GM10266 (cell line): ENCODE measurements around the gene UGT1A6.

Experiments
- DNase-seq: peaks from one replicate; pipeline ENCODE4 v3.0.0; 2012; ENCODE audit errors: extremely low spot score
- CTCF ChIP-seq: IDR thresholded peaks from 2 replicates; pipeline ENCODE4 v1.5.1; 2012; ENCODE audit warnings: mild to moderate bottlenecking, low read depth; ENCODE audit not compliant: control insufficient read depth, insufficient read depth; ENCODE audit errors: missing control alignments

The UGT1A6 gene

GRCh38 chr2:233707940-233708644, 15.4 kb downstream of the UGT1A6 start:
- DNase-seq, result no peak
- no peak for TF ChIP-seq CTCF

- TF ChIP-seq CTCF, result no peak
- DNase-seq, result no peak
These were observed 16.3 kb downstream of the UGT1A6 start for GRCh38 chr2:233708942-233709341.

GRCh38 chr2:233711312-233712008, 18.8 kb downstream of the UGT1A6 start:
- peak; percentile 95 for TF ChIP-seq CTCF
- peak; percentile 64 for DNase-seq

GRCh38 chr2:233712611-233713261, 20.0 kb downstream of the UGT1A6 start, which contains the start of gene UGT1A5:
Gene UGT1A5, plus strand, starts transcription at chr2:233712907. Its CDS starts 85 bp downstream, at chr2:233712992.
- DNase-seq, result no peak
- no peak for TF ChIP-seq CTCF

GRCh38 chr2:233713262-233713615, 20.5 kb downstream of the UGT1A6 start:
- DNase-seq, result no peak
- no peak for TF ChIP-seq CTCF

- DNase-seq, result no peak
- no peak for TF ChIP-seq CTCF
These were observed 21.4 kb downstream of the UGT1A6 start for GRCh38 chr2:233714121-233714520.

GRCh38 chr2:233718552-233718951, 25.9 kb downstream of the UGT1A6 start, which contains the start of gene UGT1A4:
Gene UGT1A4, plus strand, starts transcription at chr2:233718736. Its CDS starts 85 bp downstream, at chr2:233718821.
- DNase-seq, result no peak
- no peak for TF ChIP-seq CTCF
